Ascending aorta (tissue), 2 donors: ENCODE results near the gene KDM6A. TPM values are rescaled to one million over a fixed set of nuclear protein-coding genes. Genes with fewer than 3 reads are reported as not detected.
"Not testable (repeated sequence)": the region's sequence is repeated elsewhere in the genome, so short reads cannot be mapped to it uniquely, and the experiment has no call there.

Experiments
- DNase-seq, 2 donors: peaks; one replicate each; pipeline ENCODE4 v3.0.0-alpha.2; 2019; ENCODE audit warnings: low spot score in 2 of 2
- H3K27ac ChIP-seq, 2 donors: fragments of 200-600 bp; sonication (generic); one replicate each; pipeline ENCODE4 v1.5.1; 2016 to 2017; ENCODE audit warnings: mild to moderate bottlenecking in 1 of 2
- H3K27me3 ChIP-seq: fragments of 200-600 bp; sonication (generic); one replicate; pipeline ENCODE4 v1.5.1; 2017
- H3K36me3 ChIP-seq, 2 donors: fragments of 200-600 bp; sonication (generic); one replicate each; pipeline ENCODE4 v1.5.1; 2016
- H3K4me1 ChIP-seq, 2 donors: fragments of 200-600 bp; sonication (generic); one replicate each; pipeline ENCODE4 v1.5.1; 2016 to 2017; ENCODE audit warnings: mild to moderate bottlenecking in 1 of 2
- H3K4me3 ChIP-seq, 2 donors: fragments of 200-600 bp; sonication (generic); one replicate each; pipeline ENCODE4 v1.5.1; 2016 to 2017; ENCODE audit warnings: mild to moderate bottlenecking in 1 of 2
- H3K9me3 ChIP-seq, 2 donors: fragments of 200-600 bp; sonication (generic); one replicate each; pipeline ENCODE4 v1.5.1; 2016
- intact Hi-C: fragments of 100-400 bp; cut with DNase I; formaldehyde crosslinking; loops from one replicate; pipeline ENCODE4 v1.15.1; 2023
- total RNA-seq: library from RNA; depleted of rRNA; stranded (reverse); fragments of >200 nt; gene quantifications from one replicate; pipeline ENCODE4 v1.1.0, GENCODE V29; 2016
- TF ChIP-seq, protein P1 (sequence below), 3 experiments: fragments of 200-600 bp in 2 of 3; fragments of 450-650 bp in 1 of 3; sonication (generic) in 2 of 3; IDR thresholded peaks; one replicate each; pipeline ENCODE4 v1.5.1; 2016 to 2019; ENCODE audit warnings: antibody characterized with exemption in 3 of 3, mild to moderate bottlenecking in 1 of 3, moderate library complexity in 1 of 3

The KDM6A gene
- total RNA-seq, result 16.3 TPM

DNA sequence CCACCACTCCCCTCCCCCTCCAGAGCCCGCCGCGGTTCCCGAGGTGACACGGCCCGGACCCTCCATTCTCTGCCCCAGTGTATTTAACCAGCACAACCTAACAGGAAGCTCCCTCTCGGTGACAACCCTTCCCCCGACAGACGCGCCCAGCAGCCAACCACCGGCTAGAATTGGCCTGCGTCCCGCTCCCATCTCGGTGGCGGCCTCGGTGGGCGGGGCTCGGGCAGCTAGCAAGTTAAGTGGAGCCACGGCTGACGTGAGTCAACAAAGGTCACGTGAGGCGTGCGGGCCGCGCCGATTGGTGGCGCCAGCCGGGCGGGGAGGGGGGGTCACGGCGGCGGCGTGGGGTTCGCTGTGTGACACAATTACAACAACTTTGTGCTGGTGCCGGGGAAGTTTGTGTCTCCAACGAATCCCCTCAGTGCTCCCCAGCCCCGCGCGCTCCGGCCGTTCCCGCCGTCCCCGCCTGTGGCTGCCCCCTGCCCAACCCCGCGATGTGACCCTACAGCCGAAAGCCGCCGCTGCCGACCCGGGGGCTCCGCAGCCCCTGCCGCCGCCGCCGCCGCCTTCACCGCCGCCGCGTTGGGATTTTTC, at the start of gene KDM6A:
Gene KDM6A (plus strand): TSS at position 368 of the 594 bp plus-strand sequence. CDS start 364 bp downstream, outside the sequence.
- TF ChIP-seq, protein P1, sequence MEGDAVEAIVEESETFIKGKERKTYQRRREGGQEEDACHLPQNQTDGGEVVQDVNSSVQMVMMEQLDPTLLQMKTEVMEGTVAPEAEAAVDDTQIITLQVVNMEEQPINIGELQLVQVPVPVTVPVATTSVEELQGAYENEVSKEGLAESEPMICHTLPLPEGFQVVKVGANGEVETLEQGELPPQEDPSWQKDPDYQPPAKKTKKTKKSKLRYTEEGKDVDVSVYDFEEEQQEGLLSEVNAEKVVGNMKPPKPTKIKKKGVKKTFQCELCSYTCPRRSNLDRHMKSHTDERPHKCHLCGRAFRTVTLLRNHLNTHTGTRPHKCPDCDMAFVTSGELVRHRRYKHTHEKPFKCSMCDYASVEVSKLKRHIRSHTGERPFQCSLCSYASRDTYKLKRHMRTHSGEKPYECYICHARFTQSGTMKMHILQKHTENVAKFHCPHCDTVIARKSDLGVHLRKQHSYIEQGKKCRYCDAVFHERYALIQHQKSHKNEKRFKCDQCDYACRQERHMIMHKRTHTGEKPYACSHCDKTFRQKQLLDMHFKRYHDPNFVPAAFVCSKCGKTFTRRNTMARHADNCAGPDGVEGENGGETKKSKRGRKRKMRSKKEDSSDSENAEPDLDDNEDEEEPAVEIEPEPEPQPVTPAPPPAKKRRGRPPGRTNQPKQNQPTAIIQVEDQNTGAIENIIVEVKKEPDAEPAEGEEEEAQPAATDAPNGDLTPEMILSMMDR (IDR thresholded peaks at IDR 0.05), result no peak
- H3K4me1 ChIP-seq, result peaks cover 2 to 29% of the 10 kb centered on the region in 2 donors
- intact Hi-C loops, result loop anchor here (2.0 to 10.0 kb wide), 4 partner anchors 198 to 1672 kb away; partner anchors contain the start of genes FUNDC1 and ZNF674

DNA sequence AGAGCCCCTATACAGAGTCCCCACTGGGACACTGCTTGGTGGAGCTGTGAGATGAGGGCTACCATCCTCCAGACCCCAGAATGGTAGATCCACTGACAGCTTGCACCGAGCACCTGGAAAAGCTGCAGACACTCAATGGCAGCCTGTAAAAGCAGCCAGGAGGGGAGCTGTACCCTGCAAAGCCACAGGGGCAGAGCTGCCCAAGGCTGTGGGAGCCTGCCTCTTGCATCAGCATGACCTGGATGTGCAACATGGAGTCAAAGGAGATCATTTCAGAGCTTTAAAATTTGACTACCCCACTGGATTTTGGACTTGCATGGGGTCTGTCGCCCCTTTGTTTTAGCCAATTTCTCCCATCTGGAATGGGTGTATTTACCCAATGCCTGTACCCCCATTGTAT, 49.8 kb upstream of the KDM6A start:
- intact Hi-C loops, H3K36me3 ChIP-seq, H3K4me3 ChIP-seq, H3K4me1 ChIP-seq, DNase-seq, H3K27me3 ChIP-seq, H3K9me3 ChIP-seq, H3K27ac ChIP-seq: not testable (repeated sequence)

More for the DNA sequence above, at the start of gene KDM6A:
- Histone ChIP-seq H3K4me3 (peak within 1 kb of the TSS; percentile 89 to 100), H3K27me3 (no peaks in the 10 kb centered on the region), H3K27ac (peak within 1 kb of the TSS; percentile 98 to 100), H3K9me3 (no peaks in the 10 kb centered on the region), H3K36me3 (no peaks in the 10 kb centered on the region)
- DNase-seq, result peak; percentile 98 to 99

DNA sequence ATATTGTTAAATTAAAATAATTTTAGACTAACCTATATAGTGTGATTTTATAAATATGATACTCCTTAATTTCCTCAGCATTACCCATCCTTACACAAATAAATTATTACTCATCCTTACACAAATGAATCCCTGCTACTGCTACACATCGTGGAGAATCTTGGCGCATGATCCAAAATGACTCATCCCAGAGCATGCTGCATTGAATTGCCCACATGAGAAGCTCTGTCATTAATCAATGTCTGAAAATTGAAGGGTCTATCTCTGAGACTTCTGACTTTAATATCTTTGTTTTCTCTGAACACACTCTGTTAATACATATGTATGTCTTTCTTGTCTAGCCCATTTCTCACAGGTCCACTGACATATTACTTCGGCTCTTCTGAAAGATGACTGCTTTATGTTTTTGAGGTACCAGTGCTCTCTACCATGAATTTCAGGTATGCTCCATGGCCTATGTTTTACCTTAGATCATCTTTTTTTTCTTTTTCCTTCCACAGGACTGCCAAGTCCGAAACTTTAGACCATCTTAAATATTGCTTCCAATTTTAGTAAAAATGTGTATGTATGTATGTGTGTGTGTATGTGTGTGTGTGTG, 44.9 kb upstream of the KDM6A start:
- no peak overlapping the region for H3K27ac ChIP-seq
- intact Hi-C loops, result no loop called here
- no peaks in the 10 kb centered on the region for H3K9me3 ChIP-seq
- H3K4me1 ChIP-seq, result no peaks in the 10 kb centered on the region
- no peak for DNase-seq
- no peaks in the 10 kb centered on the region for H3K36me3 ChIP-seq
- H3K27me3 ChIP-seq, result no peaks in the 10 kb centered on the region
- H3K4me3 ChIP-seq, result no peak overlapping the region
- TF ChIP-seq, protein P1 (IDR thresholded peaks at IDR 0.05), result no peak

DNA sequence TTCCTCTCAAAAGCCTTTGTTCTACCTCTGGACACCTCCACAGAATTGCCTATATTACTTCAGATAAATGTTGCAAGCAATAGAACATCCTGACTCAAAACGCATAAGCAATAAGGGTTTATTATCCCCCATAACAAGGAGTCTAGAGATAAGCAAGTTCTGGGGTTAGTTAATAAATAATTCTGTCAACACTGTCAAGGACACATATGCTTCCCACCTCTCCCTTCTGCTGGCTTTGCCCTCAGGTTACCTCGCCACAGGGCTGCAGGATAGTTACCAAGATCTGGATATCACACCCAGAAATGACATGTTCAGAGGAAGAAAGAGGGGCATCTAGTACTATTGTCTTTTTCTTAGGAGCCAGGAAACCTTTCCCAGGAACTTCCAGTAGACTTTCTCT, 43.2 kb upstream of the KDM6A start:
- no peaks in the 10 kb centered on the region for H3K9me3 ChIP-seq
- no peak for DNase-seq
- intact Hi-C loops, result no loop called here
- no peak overlapping the region for H3K4me3 ChIP-seq
- H3K27ac ChIP-seq, result no peak overlapping the region
- no peaks in the 10 kb centered on the region for H3K4me1 ChIP-seq
- H3K27me3 ChIP-seq, result no peaks in the 10 kb centered on the region
- TF ChIP-seq, protein P1 (IDR thresholded peaks at IDR 0.05), result no peak
- no peaks in the 10 kb centered on the region for H3K36me3 ChIP-seq

DNA sequence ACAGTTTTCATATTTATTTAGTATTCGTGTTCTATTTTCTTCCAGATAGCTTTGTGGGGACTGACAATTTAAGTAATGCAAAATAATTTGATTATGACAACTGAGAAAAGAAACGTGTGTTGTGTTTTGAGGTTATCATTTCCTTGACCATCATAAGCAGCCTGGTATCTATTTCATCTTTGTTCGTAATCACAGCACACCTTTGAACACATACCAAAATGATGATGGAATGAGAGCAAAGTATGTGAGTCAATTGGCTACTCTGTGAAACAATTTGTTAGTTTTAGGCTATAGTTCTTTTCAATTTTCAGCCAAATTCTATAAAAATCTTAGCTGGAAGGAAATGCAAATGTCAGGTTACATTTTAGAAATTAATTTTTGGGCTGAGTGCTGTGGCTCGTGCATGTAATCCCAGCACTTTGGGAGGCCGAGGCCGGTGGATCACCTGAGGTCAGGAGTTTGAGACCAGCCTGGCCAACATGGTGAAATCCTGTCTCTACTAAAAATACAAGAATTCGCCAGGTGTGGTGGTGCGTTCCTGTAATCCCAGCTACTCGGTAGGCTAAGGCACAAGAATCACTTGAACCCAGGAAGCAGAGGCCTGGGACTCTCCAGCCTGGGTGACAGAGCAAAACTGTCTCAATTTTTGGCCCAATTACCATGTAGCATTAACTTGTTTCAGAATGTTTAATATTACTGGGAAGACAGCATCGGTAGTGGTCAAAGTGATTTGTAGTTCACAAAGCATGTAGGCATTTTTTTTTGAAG, 30.3 kb upstream of the KDM6A start:
- TF ChIP-seq, protein P1 (IDR thresholded peaks at IDR 0.05), result no peak
- Histone ChIP-seq H3K4me1 (no peaks in the 10 kb centered on the region), H3K27me3 (no peaks in the 10 kb centered on the region), H3K27ac (no peak overlapping the region), H3K9me3 (no peaks in the 10 kb centered on the region), H3K4me3 (no peak overlapping the region), H3K36me3 (no peaks in the 10 kb centered on the region)
- intact Hi-C loops, result no loop called here
- DNase-seq, result no peak

DNA sequence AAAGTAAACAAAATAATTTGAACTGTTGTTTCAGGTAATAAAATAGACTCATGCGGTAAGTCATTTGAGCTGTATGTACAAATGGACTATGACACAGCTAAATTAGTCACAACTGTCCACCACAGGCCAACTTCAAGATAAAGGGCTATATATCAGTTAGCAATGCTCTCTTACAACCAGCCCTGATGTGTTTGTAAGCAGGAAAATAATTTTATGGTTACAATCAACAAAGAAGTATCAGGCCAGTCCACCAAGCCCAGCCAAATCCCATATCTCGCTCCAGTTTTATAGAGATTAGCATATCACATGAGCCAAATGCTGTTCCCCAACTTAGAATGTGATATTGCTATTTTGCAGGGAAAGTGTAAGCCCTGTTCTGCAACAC, 29.7 kb upstream of the KDM6A start:
- DNase-seq, result no peak
- Histone ChIP-seq H3K4me3 (no peak overlapping the region), H3K9me3 (no peaks in the 10 kb centered on the region), H3K27me3 (no peaks in the 10 kb centered on the region), H3K27ac (no peak overlapping the region), H3K4me1 (no peaks in the 10 kb centered on the region), H3K36me3 (no peaks in the 10 kb centered on the region)
- intact Hi-C loops, result no loop called here
- TF ChIP-seq, protein P1 (IDR thresholded peaks at IDR 0.05), result no peak
